H9 (cell line): ENCODE results near the gene OLFM1. TPM values are rescaled to one million over a fixed set of nuclear protein-coding genes. Genes with fewer than 3 reads are reported as not detected.
A peak's percentile ranks its signal among the peaks of the same experiment; 100 is the strongest.
"Not testable (repeated sequence)": the region's sequence is repeated elsewhere in the genome, so short reads cannot be mapped to it uniquely, and the experiment has no call there.

Experiments used
- DNase-seq: peaks from one replicate; pipeline ENCODE4 v3.0.0-alpha.2; 2017
- H2AFZ ChIP-seq: one replicate; pipeline ENCODE4 v1.6.1; 2013; ENCODE audit warnings: mild to moderate bottlenecking, low read length, control low read depth, moderate library complexity
- H2AK5ac ChIP-seq: 2 replicates; pipeline ENCODE4 v1.6.1; 2013; ENCODE audit warnings: low read length, control low read depth, mixed read lengths; ENCODE audit not compliant: insufficient read length
- H2BK120ac ChIP-seq: one replicate; pipeline ENCODE4 v1.6.1; 2013; ENCODE audit warnings: low read depth, mild to moderate bottlenecking, low read length, control low read depth, inconsistent platforms; ENCODE audit not compliant: poor library complexity, severe bottlenecking
- H2BK12ac ChIP-seq: 2 replicates; pipeline ENCODE4 v1.6.1; 2013; ENCODE audit warnings: low read length, control low read depth, mixed read lengths, low read depth; ENCODE audit not compliant: insufficient read length
- H2BK15ac ChIP-seq: 2 replicates; pipeline ENCODE4 v1.6.1; 2013; ENCODE audit warnings: low read depth, low read length, control low read depth
- H2BK20ac ChIP-seq: one replicate; pipeline ENCODE4 v1.6.1; 2013; ENCODE audit warnings: low read depth, mild to moderate bottlenecking, low read length, control low read depth, inconsistent platforms; ENCODE audit not compliant: poor library complexity, severe bottlenecking
- H2BK5ac ChIP-seq: 2 replicates; pipeline ENCODE4 v1.6.1; 2013; ENCODE audit warnings: low read length, control low read depth, mixed read lengths; ENCODE audit not compliant: insufficient read length
- H3K14ac ChIP-seq: 2 replicates; pipeline ENCODE4 v1.6.1; 2013; ENCODE audit warnings: low read length, control low read depth; ENCODE audit not compliant: insufficient read depth
- H3K18ac ChIP-seq: 2 replicates; pipeline ENCODE4 v1.6.1; 2013; ENCODE audit warnings: low read depth, mild to moderate bottlenecking, mixed read lengths, low read length, control low read depth; ENCODE audit not compliant: insufficient read length
- H3K23ac ChIP-seq: 2 replicates; pipeline ENCODE4 v1.6.1; 2013; ENCODE audit warnings: low read length, control low read depth, mixed read lengths, low read depth; ENCODE audit not compliant: insufficient read length
- H3K23me2 ChIP-seq: 2 replicates; pipeline ENCODE4 v1.6.1; 2013; ENCODE audit warnings: low read depth, mild to moderate bottlenecking, mixed read lengths, low read length, control low read depth; ENCODE audit not compliant: insufficient read length, poor library complexity, severe bottlenecking
- H3K27ac ChIP-seq: 2 replicates; pipeline ENCODE4 v1.5.1; 2013; ENCODE audit warnings: low read length, control low read depth, mixed read lengths, low read depth; ENCODE audit not compliant: insufficient read length
- H3K27me3 ChIP-seq: 2 replicates; pipeline ENCODE4 v1.6.1; 2013; ENCODE audit warnings: low read length, control low read depth, inconsistent platforms; ENCODE audit not compliant: insufficient read depth
- H3K4ac ChIP-seq: 2 replicates; pipeline ENCODE4 v1.6.1; 2013; ENCODE audit warnings: low read depth, mild to moderate bottlenecking, control low read depth, inconsistent platforms, low read length, moderate library complexity
- H3K4me1 ChIP-seq: 2 replicates; pipeline ENCODE4 v1.6.1; 2013; ENCODE audit warnings: low read length, control low read depth, inconsistent platforms; ENCODE audit not compliant: insufficient read depth
- H3K4me2 ChIP-seq: 2 replicates; pipeline ENCODE4 v1.6.1; 2013; ENCODE audit warnings: low read length, control low read depth, mixed read lengths; ENCODE audit not compliant: insufficient read length, insufficient read depth
- H3K56ac ChIP-seq: 2 replicates; pipeline ENCODE4 v1.6.1; 2013; ENCODE audit warnings: low read depth, mild to moderate bottlenecking, mixed read lengths, low read length, control low read depth; ENCODE audit not compliant: insufficient read length
- H3K79me1 ChIP-seq: 2 replicates; pipeline ENCODE4 v1.6.1; 2013; ENCODE audit warnings: low read depth, mild to moderate bottlenecking, moderate library complexity, low read length, control low read depth, inconsistent platforms; ENCODE audit not compliant: insufficient read depth, poor library complexity, severe bottlenecking
- H3K79me2 ChIP-seq: 2 replicates; pipeline ENCODE4 v1.6.1; 2013; ENCODE audit warnings: low read length, control low read depth, inconsistent platforms; ENCODE audit not compliant: insufficient read depth
- H3K9ac ChIP-seq: 2 replicates; pipeline ENCODE4 v1.6.1; 2013; ENCODE audit warnings: low read length, control low read depth, mixed read lengths; ENCODE audit not compliant: insufficient read length; ENCODE audit errors: extremely low read depth
- H3K9me3 ChIP-seq: one replicate; pipeline ENCODE4 v1.6.1; 2013; ENCODE audit warnings: low read depth, low read length, inconsistent platforms; ENCODE audit not compliant: control insufficient read depth
- H3T11ph ChIP-seq: one replicate; pipeline ENCODE4 v1.6.1; 2013; ENCODE audit warnings: mild to moderate bottlenecking, low read length, control low read depth, inconsistent platforms
- H4K20me1 ChIP-seq: one replicate; pipeline ENCODE4 v1.6.1; 2013; ENCODE audit not compliant: control insufficient read depth, insufficient read length, insufficient read depth
- H4K5ac ChIP-seq: 2 replicates; pipeline ENCODE4 v1.6.1; 2013; ENCODE audit warnings: low read depth, mild to moderate bottlenecking, mixed read lengths, low read length, control low read depth; ENCODE audit not compliant: insufficient read length
- H4K8ac ChIP-seq: replicated peaks from 2 replicates; pipeline ENCODE4 v1.6.1; 2013; ENCODE audit warnings: low read length, control low read depth, mixed read lengths, low read depth; ENCODE audit not compliant: insufficient read length
- H4K91ac ChIP-seq: 2 replicates; pipeline ENCODE4 v1.6.1; 2013; ENCODE audit warnings: low read depth, mild to moderate bottlenecking, moderate library complexity, mixed read lengths, low read length, control low read depth; ENCODE audit not compliant: insufficient read length
- H3K27ac Mint-ChIP-seq, 3 experiments: 2 replicates in 2 of 3; 3 replicates in 1 of 3; pipeline ENCODE4 v1.8.0; 2020 to 2021; ENCODE audit warnings: mixed read lengths in 3 of 3, mild to moderate bottlenecking in 1 of 3, moderate library complexity in 1 of 3
- H3K27me3 Mint-ChIP-seq: 2 replicates; pipeline ENCODE4 v1.8.0; 2021; ENCODE audit warnings: low read depth, mild to moderate bottlenecking, moderate library complexity, mixed read lengths
- H3K36me3 Mint-ChIP-seq, 3 experiments: 2 replicates in 2 of 3; 3 replicates in 1 of 3; pipeline ENCODE4 v1.8.0; 2020 to 2021; ENCODE audit warnings: low read depth in 3 of 3, mixed read lengths in 3 of 3; ENCODE audit not compliant: insufficient read depth in 1 of 3
- H3K4me1 Mint-ChIP-seq, 2 experiments: 2 replicates each; pipeline ENCODE4 v1.8.0; 2020; ENCODE audit warnings: mixed read lengths in 2 of 2
- H3K4me3 Mint-ChIP-seq, 2 experiments: 2 replicates in 1 of 2; 3 replicates in 1 of 2; pipeline ENCODE4 v1.8.0; 2020 to 2021; ENCODE audit warnings: mild to moderate bottlenecking in 2 of 2, mixed read lengths in 2 of 2, moderate library complexity in 1 of 2
- H3K9me3 Mint-ChIP-seq, 2 experiments: 2 replicates in 1 of 2; 3 replicates in 1 of 2; pipeline ENCODE4 v1.8.0; 2020; ENCODE audit warnings: mild to moderate bottlenecking in 2 of 2, mixed read lengths in 2 of 2, moderate library complexity in 1 of 2
- WGBS: extraction: QIAGEN DNeasy Blood & Tissue Kit; methylation state at CpG from one replicate; pipeline ENCODE4 v1.1.7; 2013; ENCODE audit warnings: missing lambda C conversion rate, low lambda C conversion rate, mixed read lengths; ENCODE audit not compliant: insufficient read length; ENCODE audit errors: extremely low coverage; 5-methylcytosine and 5-hydroxymethylcytosine counted together
- total RNA-seq: library from RNA; stranded (reverse); gene quantifications from 2 replicates; pipeline ENCODE4 v1.2.1, GENCODE V29; 2021

The OLFM1 gene
- total RNA-seq, 1 experiment from 2014 or later, result 34.1 TPM

GRCh38 chr9:135063888-135064287, 23.6 kb upstream of the OLFM1 start:
- not testable (repeated sequence) for H4K91ac ChIP-seq, H4K20me1 ChIP-seq, H3K18ac ChIP-seq, H3K4me3 Mint-ChIP-seq, H3T11ph ChIP-seq, H3K56ac ChIP-seq, H3K4me1 Mint-ChIP-seq, H4K5ac ChIP-seq, H3K9ac ChIP-seq, H3K4me1 ChIP-seq, H2BK120ac ChIP-seq, H2AK5ac ChIP-seq, H2BK12ac ChIP-seq, H3K23ac ChIP-seq, H3K4me2 ChIP-seq, H3K9me3 ChIP-seq, H3K79me1 ChIP-seq, H4K8ac ChIP-seq, H3K4ac ChIP-seq, H3K27ac Mint-ChIP-seq, H2BK20ac ChIP-seq, H3K79me2 ChIP-seq, H2BK15ac ChIP-seq, H3K27ac ChIP-seq, H2AFZ ChIP-seq, H3K23me2 ChIP-seq, H3K14ac ChIP-seq, H3K27me3 ChIP-seq, H2BK5ac ChIP-seq
- peaks cover 5 to 21% (median 8%) of the 10 kb centered on the region in 3 experiments for H3K36me3 Mint-ChIP-seq
- no CpG with 5 or more reads among the region's 4 CpGs for WGBS
- H3K9me3 Mint-ChIP-seq, result peaks cover 24 to 36% of the 10 kb centered on the region in 2 experiments
- H3K27me3 Mint-ChIP-seq, result peaks cover 52% of the 10 kb centered on the region
- peak; percentile 2 for DNase-seq
